SW 1271 (cell line): ENCODE measurements around the gene TRAF4.
"Not testable (repeated sequence)": the region's sequence is repeated elsewhere in the genome, so short reads cannot be mapped to it uniquely, and the experiment has no call there.

Experiments used
- DNase-seq, 2 experiments: peaks; one replicate each; lab custom pipeline; 2025; lab: John Stamatoyannopoulos, UW

TRAF4 gene

DNA sequence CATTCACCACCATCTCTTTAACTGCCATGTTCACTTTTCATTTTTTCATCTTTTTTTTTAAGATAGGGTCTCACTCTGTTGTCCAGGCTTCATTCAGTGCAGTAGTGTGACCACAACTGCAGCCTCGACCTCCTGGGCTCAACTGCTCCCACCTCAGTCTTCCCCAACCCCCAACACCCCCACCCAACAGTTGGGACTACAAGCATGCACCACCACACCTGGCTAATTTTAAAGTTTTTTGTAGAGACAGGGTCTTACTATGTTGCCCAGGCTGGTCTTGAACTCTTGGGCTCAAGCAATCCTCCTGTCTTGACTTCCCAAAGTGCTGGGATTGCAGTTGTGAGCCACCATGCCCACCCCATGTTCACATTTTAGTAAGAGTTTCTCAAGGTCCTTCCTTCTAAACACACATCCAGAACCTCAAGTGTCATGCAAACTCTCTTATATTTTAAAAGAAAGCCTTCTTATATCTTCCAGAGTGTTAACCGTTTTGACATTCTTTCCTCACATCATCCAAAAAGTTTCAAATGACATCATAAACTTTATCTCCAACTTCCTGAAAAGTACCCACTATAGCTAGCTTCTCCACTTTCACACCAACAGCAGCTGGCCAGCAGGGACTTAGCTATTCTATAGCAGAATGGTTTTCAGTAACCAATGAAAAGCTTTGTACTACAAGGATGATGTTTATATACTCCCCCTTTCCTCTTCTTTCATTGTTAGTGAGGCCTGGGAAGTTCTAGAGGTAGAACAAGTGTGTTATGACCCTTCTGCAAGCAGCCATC lies 49.3 kb downstream of the TRAF4 start:
- no peak for DNase-seq

DNA sequence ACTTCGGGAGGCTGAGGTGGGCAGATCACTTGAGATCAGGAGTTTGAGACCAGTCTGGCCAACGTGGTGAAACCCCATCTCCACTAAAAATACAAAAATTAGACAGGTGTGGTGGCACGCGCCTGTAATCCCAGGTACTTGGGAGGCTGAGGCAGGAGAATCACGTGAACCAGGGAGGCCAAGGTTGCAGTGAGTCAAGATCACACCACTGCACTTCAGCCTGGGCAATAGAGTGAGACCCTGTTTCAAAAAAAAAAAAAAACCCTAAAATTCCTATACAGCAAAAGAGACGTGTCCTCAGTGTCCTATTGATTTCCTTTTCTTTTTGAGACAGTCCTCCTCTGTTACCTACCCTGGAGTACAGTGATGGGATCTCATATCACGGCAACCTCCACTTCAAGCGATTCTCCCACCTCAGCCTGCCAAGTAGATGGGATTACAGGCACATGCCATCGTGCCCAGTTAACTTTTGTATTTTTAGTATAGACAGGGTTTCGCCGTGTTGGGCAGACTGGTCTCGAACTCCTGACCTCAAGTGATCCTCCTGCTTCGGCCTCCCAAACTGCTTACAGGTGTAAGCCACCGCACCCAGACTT lies 51.1 kb downstream of the TRAF4 start:
- DNase-seq, result not testable (repeated sequence)

DNA sequence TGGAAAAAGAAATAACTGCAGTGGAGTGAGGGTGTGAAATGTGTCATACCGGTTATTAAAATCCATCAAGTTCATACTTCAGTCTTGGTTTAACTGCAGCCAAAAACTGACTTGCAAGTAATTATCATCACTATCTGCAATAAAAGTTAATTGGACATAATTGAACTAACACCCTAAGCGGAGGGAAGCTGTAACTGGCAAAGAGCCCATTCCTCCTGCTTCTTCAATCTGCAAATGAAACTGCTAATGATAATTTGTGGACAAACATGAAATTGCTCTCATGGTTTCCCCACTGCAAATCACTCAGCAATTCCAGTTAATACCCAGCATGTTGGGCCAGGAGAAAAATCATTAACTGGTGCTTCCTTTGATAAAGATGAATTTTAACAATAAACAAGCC lies 52.3 kb downstream of the TRAF4 start:
- DNase-seq, result no peak
